ENCODE results near the gene RSRC2. TPM values are rescaled to one million over a fixed set of nuclear protein-coding genes. Genes with fewer than 3 reads are reported as not detected.
"Not testable (repeated sequence)": the region's sequence is repeated elsewhere in the genome, so short reads cannot be mapped to it uniquely, and the experiment has no call there.

Gene RSRC2
- total and polyA plus RNA-seq, 8 donors, result 49.6 to 283 (median 210) TPM

- TF ChIP-seq, protein P1, sequence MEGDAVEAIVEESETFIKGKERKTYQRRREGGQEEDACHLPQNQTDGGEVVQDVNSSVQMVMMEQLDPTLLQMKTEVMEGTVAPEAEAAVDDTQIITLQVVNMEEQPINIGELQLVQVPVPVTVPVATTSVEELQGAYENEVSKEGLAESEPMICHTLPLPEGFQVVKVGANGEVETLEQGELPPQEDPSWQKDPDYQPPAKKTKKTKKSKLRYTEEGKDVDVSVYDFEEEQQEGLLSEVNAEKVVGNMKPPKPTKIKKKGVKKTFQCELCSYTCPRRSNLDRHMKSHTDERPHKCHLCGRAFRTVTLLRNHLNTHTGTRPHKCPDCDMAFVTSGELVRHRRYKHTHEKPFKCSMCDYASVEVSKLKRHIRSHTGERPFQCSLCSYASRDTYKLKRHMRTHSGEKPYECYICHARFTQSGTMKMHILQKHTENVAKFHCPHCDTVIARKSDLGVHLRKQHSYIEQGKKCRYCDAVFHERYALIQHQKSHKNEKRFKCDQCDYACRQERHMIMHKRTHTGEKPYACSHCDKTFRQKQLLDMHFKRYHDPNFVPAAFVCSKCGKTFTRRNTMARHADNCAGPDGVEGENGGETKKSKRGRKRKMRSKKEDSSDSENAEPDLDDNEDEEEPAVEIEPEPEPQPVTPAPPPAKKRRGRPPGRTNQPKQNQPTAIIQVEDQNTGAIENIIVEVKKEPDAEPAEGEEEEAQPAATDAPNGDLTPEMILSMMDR (IDR thresholded peaks at IDR 0.05), result no peak
Observed at GRCh38 chr12:122513660-122514059, 13.1 kb downstream of the RSRC2 start.

GRCh38 chr12:122513028-122513427 is 13.7 kb downstream of the RSRC2 start:
- H3K27ac ChIP-seq; intact Hi-C loops (cut with DNase I); DNase-seq; H3K27me3 ChIP-seq; H3K4me3 ChIP-seq; H3K9me3 ChIP-seq; ATAC-seq; H3K4me1 ChIP-seq: not testable (repeated sequence)
- H3K36me3 ChIP-seq, result peaks cover 12 to 100% of the 10 kb centered on the region in 2 donors

More at GRCh38 chr12:122513660-122514059, 13.1 kb downstream of the RSRC2 start:
- Histone ChIP-seq H3K27ac (no peak overlapping the region), H3K36me3 (peaks cover 12 to 100% of the 10 kb centered on the region in 2 donors), H3K27me3 (no peaks in the 10 kb centered on the region), H3K4me1 (no peaks in the 10 kb centered on the region), H3K4me3 (no peak overlapping the region), H3K9me3 (no peaks in the 10 kb centered on the region)
- ATAC-seq (no peak), DNase-seq (no peak)
- intact Hi-C loops (cut with DNase I), result no loop called here

- TF ChIP-seq, protein P1 (IDR thresholded peaks at IDR 0.05), result no peak
- DNase-seq (no peak), ATAC-seq (no peak)
- intact Hi-C loops (cut with DNase I), result no loop called here
- Histone ChIP-seq H3K27ac (no peak overlapping the region), H3K4me1 (no peaks in the 10 kb centered on the region), H3K9me3 (no peaks in the 10 kb centered on the region), H3K27me3 (no peaks in the 10 kb centered on the region), H3K4me3 (no peak overlapping the region), H3K36me3 (peaks cover 13 to 100% of the 10 kb centered on the region in 2 donors)
Observed at GRCh38 chr12:122508163-122508562, 18.6 kb downstream of the RSRC2 start.

GRCh38 chr12:122506393-122506938 is 20.3 kb downstream of the RSRC2 start:
- no peaks in the 10 kb centered on the region for H3K9me3 ChIP-seq
- DNase-seq, result no peak
- peaks cover 0 to 7% of the 10 kb centered on the region in 2 donors for H3K4me1 ChIP-seq
- no peak overlapping the region for H3K27ac ChIP-seq
- no peaks in the 10 kb centered on the region for H3K27me3 ChIP-seq
- peaks cover 13 to 91% of the 10 kb centered on the region in 2 donors for H3K36me3 ChIP-seq
- TF ChIP-seq, protein P1 (IDR thresholded peaks at IDR 0.05), result no peak
- intact Hi-C loops (cut with DNase I), result no loop called here
- H3K4me3 ChIP-seq, result no peak overlapping the region
- no peak for ATAC-seq

DNA sequence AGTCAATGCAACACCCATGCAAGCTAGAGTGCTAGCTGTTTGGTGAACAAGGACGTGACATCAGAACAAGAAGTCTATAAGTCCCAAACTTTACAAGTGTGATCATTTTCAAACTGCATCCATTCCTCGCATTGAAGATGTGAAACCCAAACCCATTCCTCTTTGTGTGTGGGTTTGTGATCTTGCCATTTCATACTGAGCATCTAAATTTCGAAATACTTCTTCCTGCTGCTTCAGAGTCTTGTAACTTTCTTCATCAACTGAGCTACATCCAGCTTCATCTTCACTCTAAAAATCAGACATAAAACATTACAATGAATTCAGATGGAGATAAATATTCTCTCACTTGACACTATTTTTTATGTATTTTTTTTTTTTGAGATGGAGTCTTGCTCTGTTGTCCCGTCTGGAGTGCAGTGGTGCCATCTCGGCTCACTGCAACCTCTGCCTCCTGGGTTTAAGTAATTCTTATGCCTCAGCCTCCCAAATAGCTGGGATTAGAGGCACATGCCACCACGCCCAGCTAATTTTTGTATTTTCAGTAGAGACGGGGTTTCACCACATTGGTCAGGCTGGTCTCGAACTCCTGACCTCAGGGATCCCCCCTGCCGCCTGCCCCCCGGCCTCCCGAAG is 21.2 kb downstream of the RSRC2 start:
- DNase-seq (no peak), ATAC-seq (no peak)
- peaks cover 0 to 12% of the 10 kb centered on the region in 2 donors for H3K4me1 ChIP-seq
- no peaks in the 10 kb centered on the region for H3K27me3 ChIP-seq
- H3K36me3 ChIP-seq, result peaks cover 13 to 81% of the 10 kb centered on the region in 2 donors
- H3K27ac ChIP-seq, result no peak overlapping the region
- H3K9me3 ChIP-seq, result no peaks in the 10 kb centered on the region
- intact Hi-C loops (cut with DNase I), result no loop called here
- TF ChIP-seq, protein P1 (IDR thresholded peaks at IDR 0.05), result no peak
- no peak overlapping the region for H3K4me3 ChIP-seq
